NT2/D1 (cell line): ENCODE data around the gene PARD6B.
"Not testable (repeated sequence)": the region's sequence is repeated elsewhere in the genome, so short reads cannot be mapped to it uniquely, and the experiment has no call there.

Experiments
- SUZ12 ChIP-seq: IDR thresholded peaks from 2 replicates; pipeline ENCODE4 v1.6.1; 2011; ENCODE audit not compliant: insufficient read length, insufficient read depth; ENCODE audit errors: extremely low read depth
- YY1 ChIP-seq: IDR thresholded peaks from 2 replicates; pipeline ENCODE4 v1.6.1; 2011; ENCODE audit not compliant: insufficient read length, insufficient read depth
- ZNF274 ChIP-seq: IDR thresholded peaks from 2 replicates; pipeline ENCODE4 v1.6.1; 2011; ENCODE audit warnings: mild to moderate bottlenecking, low read depth, low read length

DNA sequence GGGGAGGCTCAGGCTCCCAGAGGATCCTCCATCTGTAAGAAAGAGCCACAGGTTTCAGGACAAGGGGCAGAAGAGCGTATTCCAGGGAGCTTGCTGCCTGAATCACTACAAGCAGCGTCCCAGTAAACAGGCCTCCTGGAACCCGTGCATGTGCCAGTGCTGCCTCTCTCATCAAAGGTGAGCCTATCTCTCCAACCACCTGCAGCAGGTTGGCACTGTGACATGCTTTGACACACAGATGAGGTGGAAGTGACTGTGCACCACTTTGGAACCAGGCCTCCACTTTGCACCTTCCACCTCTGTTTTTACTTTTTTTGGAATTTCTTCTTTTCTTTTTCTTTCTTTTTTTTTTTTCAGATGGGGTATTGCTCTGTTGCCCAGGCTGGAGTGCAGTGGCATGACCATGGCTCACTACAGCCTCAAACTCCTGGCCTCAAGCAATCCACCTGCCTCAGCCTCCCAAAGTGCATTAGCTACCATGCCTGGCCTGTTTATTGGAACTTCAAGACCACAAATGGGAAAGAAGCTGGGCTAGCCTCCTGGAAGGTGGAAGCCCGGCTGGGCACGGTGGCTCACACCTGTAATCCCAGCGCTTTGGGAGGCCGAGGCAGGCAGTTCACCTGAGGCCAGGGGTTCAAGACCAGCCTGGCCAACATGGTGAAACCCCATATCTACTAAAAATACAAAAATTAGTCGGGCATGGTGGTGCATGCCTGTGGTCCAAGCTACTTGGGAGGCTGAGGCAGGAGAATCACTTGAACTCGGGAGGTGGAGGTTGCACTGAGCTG lies 27.5 kb upstream of the PARD6B start:
- TF ChIP-seq ZNF274, YY1, SUZ12: not testable (repeated sequence)
